Measurements from ENCODE around the gene CXCR1.

CXCR1 gene

GRCh38 chr2:218146056-218146455, 20.7 kb downstream of the CXCR1 start:
- TF ChIP-seq CTCF (conservative IDR thresholded peaks at IDR 0.05; ENCODE audit: low read length), result no peak
- no peak overlapping the region for H3K4me3 ChIP-seq (ENCODE audit: low read length)
- DNase-seq (ENCODE audit: low read depth), result peak; percentile 31

- H3K4me3 ChIP-seq (ENCODE audit: low read length), result no peak overlapping the region
- no peak for DNase-seq (ENCODE audit: low read depth)
- TF ChIP-seq CTCF (conservative IDR thresholded peaks at IDR 0.05; ENCODE audit: low read length), result no peak
Observed at GRCh38 chr2:218145124-218145523, 21.6 kb downstream of the CXCR1 start.

GRCh38 chr2:218138047-218138446, 28.7 kb downstream of the CXCR1 start:
- no peak for TF ChIP-seq CTCF (conservative IDR thresholded peaks at IDR 0.05; ENCODE audit: low read length)
- H3K4me3 ChIP-seq (ENCODE audit: low read length), result no peak overlapping the region
- DNase-seq (ENCODE audit: low read depth), result no peak

DNA sequence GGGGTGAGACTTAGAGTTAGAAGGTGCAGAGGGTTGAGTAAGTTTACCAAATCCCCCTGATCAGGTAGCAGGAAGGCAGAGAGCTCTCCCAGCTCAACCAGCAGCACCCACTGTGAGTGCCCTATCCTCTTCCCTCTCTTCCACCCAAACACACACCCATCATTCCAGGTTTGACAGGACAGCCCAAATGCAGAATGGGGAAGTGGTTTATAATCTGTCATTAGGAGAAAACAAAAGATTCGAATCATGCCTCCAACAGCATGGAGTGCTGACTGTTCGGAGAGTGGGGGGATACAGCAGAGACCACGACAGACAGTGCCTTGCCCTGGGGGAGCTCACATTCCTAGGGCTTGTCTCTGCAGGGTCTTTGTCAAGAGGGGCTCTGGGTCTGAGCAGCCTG, 29.2 kb downstream of the CXCR1 start:
- no peak for TF ChIP-seq CTCF (conservative IDR thresholded peaks at IDR 0.05; ENCODE audit: low read length)
- DNase-seq (ENCODE audit: low read depth), result no peak
- no peak overlapping the region for H3K4me3 ChIP-seq (ENCODE audit: low read length)

DNA sequence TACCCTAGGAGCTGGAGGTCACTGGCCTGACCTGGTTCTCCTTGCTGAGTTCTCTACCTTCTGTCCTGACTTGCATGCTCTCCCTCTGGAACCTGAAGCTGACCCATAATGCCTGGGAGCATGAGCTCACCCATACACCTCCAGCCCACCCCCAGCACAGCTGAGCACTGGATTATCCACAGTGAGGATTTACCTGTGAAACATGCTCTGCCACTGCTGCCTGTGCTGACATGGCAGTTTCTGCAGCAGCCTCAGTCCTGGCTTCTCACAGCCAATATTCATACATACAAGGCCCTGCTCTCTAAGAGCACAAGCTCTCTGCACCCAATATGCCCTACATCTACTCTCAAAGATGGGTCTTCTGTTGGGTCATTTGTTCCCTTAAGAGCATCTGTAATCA, 35.9 kb downstream of the CXCR1 start:
- no peak for DNase-seq (ENCODE audit: low read depth)
- no peak for TF ChIP-seq CTCF (conservative IDR thresholded peaks at IDR 0.05; ENCODE audit: low read length)
- H3K4me3 ChIP-seq (ENCODE audit: low read length), result no peak overlapping the region

DNA sequence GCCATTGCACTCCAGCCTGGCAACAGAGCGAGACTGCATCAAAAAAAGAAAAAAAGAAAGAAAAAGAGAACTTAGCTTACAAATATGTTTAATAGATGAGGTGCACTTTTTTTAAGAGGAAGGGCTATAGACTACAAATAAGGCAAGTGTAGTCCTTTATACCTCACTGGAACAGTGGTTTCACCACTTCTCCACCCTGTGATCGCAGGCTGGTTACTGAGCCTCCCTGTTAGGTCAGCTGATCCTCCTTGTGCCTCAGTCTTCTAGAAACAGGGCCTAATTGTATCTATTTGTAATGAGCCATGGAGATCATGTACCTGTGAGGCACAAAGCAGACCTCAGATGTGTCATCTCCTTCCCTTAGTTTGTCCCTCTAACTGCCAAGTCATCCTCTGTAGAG, 36.4 kb downstream of the CXCR1 start:
- TF ChIP-seq CTCF (conservative IDR thresholded peaks at IDR 0.05; ENCODE audit: low read length), result no peak
- DNase-seq (ENCODE audit: low read depth), result no peak
- no peak overlapping the region for H3K4me3 ChIP-seq (ENCODE audit: low read length)

DNA sequence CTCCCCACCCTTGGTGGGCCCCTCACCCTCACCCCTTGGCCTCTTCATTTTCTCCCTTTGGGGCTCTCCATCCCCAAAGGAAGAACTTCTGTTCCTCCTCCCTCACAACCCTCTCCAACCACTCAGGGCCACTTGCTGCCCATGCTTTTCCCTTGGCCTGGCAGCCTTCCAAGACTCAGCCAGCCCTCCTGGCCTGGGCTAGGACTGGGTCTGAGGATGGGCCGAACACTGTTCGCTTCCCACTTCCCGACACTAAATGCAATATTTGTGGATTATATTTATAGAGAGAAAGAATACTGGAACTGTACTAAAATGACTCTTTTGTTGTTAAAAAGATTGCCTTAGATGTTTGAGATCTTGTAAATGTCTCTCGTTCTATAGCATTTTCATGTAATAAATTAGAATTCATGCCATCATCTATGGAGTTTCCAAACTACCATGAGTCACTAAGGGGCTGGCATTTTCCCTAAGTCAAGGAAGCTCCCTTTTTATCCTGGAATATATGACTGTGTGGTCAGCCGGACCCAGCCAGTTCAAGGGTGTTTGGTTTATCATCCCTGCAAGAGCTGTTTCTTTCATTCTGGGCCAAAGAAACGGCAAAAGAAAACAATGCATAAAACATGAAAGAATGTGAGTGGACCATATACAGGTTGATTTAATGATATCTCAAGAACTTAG, 37.2 kb downstream of the CXCR1 start:
- DNase-seq (ENCODE audit: low read depth), result no peak
- H3K4me3 ChIP-seq (ENCODE audit: low read length), result no peak overlapping the region
- TF ChIP-seq CTCF (conservative IDR thresholded peaks at IDR 0.05; ENCODE audit: low read length), result no peak
